Superior temporal gyrus (tissue), 1 donor: ENCODE results near the gene C2orf69.

Source experiments
- DNase-seq: peaks from one replicate; pipeline ENCODE4 v3.0.0-alpha.2; 2016; ENCODE audit errors: extremely low spot score

Gene C2orf69

DNA sequence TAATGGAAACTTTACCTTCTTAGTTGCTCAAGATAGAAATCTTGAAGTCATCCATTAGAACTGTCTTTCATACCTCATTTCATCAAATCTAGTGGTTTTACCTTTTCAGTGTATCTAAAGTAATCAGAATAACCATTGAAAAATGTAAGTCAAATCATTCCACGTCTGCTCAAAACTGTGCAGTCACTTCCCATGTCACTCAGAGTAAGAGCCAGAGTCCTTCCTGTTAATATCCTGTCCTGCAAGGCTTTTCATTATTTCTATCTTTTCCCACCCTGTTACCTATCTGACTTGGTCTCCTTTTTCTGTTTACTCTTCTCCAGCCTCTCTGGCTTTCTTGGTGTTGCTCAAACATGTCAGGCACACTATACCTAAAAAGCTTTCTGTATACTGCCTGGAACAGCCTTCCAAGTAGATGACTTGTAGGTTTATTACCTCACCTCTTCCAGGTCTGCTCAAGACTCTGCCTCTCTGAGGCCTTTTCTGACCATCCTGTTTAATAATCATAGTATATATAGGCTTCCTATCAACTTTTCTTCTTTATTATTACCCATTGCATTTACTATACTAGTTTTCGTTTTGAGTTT is 3.4 kb downstream of the C2orf69 start:
- no peak for DNase-seq

DNA sequence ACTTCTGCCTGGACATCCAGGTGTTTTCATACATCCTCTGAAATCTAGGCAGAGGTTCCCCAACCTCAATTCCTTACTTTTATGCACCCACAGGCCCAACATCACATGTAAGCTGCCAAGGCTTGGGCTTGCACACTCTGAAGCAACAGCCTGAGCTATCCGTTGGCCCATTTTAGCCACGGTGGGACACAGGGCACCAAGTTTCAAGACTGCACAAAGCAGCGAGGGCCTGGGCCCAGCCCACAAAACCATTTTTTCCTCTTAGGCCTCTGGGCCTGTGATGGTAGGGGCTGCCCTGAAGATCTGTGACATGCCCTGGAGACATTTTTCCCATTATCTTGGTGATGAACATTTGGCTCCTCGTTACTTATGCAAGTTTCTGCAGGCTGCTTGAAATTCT is 5.9 kb downstream of the C2orf69 start:
- DNase-seq: no peak

DNA sequence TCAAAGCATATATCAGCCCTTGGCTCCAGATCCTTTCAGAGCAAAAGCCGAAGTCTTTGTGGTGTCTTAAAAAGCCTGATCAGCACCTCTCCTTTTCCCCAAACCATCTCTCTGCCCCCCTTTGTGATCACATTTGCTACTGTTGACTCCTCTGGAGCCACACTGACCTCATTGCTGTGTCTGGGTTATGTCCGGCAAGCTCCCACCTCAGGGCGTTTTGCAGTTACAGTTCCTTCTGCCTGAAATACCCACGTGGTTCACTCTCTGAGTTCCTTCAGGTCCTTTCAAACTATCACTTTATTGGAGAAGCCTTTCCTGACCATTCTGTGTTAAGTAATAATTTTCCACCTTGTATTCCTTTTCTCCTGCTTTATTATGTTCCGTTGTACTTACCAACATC is 11.8 kb downstream of the C2orf69 start:
- DNase-seq: peak; percentile 26

DNA sequence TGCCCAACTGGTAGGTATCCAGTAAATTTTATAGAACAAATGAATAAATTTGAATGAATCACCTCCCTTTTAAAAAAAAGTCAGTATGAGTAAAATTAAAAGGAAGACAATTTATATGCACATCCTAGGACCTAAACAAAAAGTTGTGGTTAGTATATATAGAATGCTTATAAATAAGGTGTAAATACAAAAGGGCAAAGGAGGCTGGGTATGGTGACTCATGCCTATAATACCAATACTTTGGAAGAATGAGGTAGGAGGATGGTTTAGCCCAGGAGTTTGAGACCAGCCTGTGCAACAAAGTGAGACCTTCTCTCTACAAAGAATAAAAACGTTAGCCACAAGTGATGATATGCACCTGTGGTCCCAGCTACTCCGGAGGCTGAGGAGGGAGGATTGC is 12.8 kb downstream of the C2orf69 start:
- DNase-seq: no peak

DNA sequence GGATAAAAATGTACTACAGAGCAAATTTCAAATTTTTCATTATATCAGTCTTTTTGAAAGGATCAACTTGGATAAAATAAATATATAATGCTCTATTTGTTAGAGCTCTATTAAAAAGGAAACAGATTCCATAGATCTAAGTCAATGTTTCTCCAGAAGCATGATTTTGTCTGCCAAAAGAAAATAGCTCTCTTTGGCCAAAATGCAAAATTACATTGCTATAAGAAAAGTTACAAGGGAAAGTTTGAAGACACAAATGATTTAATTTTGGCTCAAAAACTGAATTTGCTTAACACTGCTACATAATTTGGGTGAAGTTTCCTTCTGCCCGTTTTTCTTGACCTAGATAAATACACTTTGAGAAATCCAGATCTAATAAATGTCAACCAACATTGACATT is 15.7 kb downstream of the C2orf69 start:
- DNase-seq: no peak

DNA sequence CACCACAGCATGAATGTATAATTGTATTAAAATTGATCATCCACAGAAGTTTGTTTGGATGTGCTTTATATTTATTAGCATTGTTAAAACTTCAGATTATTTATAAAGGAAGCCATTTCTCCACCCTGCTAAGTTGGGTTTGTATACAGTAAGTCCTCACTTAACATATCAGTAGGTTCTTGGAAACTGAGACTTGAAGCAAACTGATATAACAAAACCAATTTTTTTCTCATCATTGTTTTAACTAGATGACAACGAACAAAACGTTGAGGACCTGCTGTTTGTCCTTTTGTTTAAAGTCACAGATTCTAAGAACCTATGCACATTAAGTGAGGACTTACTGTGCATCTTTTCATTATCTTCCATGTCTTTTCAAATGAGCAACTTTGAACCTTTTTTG is 17.1 kb downstream of the C2orf69 start:
- no peak for DNase-seq

DNA sequence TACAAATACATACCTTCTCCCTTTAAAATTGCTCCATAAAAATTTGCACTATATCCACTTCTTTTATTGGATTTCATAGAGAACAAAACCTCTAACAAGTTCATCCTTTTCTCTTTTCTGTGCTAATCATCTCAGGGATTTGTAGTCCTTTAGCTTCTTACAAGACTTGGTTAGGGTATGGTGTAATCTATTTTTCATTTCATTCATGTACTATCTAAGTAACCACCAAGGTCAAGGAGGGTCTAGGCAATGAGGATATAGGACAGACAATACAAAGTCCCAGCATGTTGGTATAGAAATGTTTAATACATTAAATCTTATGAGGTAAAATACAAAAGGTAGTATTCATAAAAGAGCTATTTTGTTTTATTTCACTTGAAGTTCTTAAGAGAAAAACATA is 17.5 kb downstream of the C2orf69 start:
- DNase-seq: no peak

DNA sequence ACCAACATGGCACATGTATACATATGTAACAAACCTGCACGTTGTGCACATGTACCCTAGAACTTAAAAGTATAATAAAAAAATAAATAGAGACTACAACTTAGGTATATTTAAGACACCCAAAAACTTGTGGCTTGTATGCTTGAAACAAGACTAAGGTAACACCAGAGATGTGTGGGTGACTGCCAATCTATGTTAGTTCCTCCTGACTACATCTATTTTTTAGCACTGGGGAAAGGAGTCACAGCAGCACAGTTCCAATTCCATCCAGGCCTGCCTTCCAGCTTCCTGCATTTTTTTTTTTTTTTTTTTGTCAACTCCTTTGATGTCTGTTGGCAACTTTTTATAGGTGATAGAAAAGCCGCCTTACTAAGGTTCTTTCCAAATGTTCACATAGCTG is 18.2 kb downstream of the C2orf69 start:
- peak; percentile 42 for DNase-seq

DNA sequence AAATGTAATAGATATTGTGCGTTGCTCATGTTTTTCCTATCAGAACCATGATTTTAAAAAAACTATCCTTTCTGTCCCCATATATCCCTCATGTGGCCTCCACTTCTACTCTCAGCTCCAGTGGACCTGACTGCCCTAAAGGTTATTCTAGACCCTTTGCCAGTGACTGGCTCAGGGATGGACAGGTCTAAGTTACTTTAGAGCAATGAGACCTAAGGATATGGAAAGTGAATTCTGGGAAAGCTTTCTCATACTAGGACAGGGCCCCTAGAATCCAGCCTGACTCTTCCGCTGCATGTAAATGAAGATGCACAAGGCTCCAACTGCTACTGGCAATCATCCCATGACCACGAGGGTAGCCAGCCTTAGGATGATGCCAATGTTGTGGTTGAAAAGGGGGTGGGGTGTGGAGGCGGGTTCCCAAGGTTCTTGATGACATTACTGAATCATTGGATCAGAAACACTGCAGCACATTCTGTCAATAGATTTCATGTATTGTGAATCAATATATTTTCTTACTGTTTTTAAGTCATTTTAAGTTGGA is 21.3 kb downstream of the C2orf69 start:
- DNase-seq: peak; percentile 94

DNA sequence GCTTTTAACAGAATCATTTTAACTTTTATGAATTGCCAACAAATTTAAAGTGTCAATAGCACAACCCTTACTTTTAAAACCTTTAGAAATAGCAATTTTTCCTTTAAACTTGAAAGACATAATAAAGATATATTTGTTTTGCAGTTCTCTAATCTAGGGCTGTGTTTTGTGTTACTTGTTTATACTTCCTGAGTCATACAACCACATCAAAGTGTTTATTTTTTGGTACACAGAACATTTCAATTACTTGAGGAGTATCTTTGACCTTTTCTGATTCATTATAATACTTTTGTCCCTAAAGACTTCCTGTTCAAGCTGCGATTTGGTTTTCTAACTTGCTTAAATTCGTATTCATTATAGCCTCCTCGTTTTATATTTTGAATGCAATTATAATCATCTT is 22.4 kb downstream of the C2orf69 start:
- DNase-seq: peak; percentile 77

DNA sequence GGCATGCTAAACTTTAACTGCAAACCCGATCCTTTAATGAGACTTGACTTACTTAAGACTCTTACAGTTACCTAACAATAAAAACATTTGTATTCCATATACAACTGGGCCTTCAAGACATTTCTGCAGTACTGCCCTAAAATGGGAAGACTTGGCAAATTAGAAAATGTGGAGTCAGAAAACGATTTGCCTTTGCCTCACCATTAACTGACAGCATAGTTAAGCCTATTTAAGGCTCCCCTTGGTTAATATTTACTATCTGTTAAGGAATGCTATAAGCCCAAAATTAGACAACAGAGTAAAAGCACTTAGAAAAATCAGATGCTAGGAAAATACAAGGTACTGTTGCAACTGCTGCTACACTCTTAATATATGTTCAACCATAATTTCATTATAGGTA is 25.5 kb downstream of the C2orf69 start:
- no peak for DNase-seq

DNA sequence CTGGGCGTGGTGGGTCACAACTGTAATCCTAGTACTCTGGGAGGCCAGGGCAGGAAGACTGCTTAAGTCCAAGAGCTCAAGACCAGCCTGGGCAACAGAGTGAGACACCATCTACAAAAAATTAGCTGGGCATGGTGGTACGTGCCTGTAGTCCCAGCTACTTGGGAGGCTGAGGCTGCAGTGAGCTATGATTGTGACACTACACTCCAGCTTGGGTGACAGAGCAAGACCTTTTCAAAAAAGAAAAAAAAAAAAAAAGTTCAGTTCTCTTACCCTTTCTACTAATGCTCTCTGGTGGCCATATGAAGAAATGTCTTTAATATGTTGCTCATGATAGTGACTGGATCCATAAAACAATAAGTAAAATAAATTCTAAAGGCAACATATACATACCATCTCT is 29.3 kb downstream of the C2orf69 start:
- DNase-seq: peak; percentile 63

DNA sequence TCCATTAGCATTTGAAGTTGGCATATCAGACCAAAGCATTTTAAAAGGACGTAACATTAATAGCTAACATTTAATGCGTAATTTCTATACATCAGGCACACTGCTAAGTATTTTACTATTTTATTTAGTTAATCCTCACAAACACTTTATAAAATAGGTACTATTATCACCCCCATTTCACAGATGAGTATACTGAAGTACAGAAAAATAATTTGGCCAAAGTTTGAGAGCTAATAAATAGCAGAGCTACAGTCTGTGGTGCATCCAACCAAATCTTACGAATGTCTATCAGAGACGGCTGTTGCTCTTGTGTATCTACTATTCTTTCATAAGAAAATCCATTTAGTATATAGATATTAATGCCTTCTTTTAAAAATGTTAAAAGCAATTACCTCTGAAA is 32.3 kb downstream of the C2orf69 start:
- DNase-seq: no peak

DNA sequence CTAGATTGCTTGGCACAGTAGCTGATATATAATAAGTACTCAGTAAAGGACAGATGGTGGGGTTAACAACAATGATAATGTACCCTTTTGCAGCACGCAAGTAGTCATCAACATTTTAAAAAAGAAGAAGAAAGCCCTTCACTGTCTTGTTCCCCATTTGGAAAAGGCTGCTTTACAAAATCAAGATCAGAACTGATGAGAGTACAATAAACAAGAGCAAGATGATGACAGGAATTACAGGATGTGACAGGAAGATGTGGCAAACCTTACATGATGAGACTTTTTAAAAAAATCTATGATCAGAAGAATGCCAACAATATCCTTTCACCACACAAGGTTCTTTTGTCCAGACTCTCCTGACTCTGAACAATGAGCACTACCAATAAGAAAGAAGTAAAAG is 35.1 kb downstream of the C2orf69 start:
- DNase-seq: no peak

DNA sequence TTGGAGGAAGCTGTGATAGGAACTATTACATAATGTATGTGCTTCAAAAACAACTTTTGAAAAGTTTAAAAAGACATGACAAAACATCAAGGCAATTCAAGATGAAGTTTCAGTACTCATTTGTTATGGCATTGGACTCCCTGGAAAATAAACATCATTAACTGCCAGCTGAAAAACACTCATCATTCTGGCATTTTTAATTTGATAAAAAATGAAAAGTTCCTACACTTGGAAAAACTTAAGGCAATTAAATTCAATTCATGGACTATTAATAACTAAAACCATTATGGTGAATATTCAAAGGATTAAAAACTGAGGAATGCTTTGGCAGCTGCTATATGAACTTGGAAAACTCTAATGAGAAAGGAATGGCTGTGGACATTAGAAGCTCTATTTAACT is 35.7 kb downstream of the C2orf69 start:
- DNase-seq: no peak

DNA sequence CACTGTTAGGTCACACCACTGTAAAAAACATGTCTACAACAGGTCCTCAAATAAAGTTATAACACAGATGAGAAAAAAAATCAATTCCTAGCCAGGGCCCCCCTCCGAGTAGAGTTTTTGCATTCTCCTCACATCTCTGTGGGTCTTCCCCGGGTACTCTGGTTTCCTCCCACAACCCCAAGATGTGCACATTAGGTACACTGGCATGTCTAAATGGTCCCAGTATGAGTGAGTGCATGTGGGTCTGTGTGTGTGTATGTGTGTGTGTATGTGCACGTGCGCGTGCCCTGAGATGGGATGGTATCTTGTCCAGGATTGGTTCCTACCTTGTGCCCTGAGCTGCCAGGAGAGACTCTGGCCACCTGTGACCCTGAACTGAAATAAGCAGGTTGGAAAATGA is 39.3 kb downstream of the C2orf69 start:
- DNase-seq: no peak

DNA sequence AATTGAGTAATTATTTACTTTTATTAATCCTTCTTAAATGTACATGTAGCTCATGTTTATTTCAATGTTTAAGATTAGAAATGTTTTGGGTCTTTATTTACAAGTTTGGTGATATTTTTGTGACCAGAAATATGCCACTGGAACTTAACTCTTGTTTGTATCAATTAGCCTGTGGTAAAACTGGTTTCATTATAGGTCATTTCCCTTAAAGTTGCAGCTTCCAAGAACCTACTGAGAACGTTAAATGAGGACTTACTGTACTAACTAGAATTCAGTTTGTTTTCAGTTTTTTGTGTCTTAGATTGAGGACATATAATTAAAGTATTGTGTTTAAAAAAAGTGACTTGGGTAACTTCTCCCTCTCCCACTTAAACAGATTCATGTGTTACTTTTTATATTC is 39.9 kb downstream of the C2orf69 start:
- DNase-seq: no peak

DNA sequence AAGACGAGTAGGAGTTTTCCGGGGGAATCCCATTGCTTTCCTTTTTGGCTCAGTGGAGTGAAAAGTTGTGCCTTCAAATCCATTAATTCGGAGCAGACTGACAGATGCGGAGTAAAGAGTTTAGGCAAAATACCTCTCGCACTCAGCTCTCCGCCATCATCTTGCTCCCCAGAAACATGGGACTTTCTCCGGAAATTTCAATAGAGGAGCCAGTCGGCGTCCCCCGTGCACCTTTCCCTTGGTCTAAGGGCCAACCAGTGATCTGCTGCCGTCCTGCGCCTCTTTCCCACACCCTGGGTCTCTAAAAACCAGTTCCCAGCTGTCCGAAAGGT is 43.9 kb downstream of the C2orf69 start:
- peak; percentile 24 for DNase-seq

DNA sequence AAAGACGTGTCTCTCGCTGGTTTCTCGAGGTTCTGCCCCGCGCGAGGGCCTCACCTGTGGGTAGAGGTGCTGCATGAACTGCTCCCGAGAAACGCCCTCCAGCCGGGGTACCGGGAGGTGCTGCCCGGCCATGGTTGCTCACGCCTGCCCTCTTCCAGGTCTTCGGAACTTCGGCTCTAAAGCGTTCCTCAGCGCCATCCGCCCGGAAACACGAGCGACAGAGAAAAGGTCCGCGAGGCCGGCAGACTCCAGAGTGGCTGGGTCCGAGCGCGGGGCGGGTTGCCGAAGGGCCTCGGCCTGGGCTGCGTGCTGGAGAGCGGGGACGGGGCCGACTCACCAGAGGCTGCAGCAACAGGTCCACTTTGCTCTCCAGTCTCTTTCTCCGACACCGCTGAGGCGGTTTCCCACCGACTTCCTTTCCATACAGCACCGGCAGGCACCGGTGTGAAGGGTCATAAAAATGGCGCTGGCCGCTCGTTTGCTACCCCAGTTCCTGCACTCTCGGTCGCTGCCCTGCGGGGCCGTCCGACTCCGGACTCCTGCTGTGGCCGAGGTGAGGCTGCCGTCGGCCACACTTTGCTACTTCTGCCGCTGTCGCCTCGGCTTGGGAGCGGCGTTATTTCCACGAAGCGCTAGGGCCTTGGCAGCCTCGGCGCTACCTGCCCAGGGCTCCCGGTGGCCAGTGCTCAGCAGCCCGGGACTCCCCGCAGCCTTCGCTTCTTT is 44.4 kb downstream of the C2orf69 start, which contains the start of the genes MAIP1 and TYW5:
Gene MAIP1 (plus strand): TSS at position 244 of the 723 bp plus-strand sequence. CDS start 217 bp downstream, at position 461.
Gene TYW5 (minus strand): TSS at position 153 of the 723 bp plus-strand sequence. CDS start 21 bp downstream, at position 132.
- peak; percentile 89 for DNase-seq

DNA sequence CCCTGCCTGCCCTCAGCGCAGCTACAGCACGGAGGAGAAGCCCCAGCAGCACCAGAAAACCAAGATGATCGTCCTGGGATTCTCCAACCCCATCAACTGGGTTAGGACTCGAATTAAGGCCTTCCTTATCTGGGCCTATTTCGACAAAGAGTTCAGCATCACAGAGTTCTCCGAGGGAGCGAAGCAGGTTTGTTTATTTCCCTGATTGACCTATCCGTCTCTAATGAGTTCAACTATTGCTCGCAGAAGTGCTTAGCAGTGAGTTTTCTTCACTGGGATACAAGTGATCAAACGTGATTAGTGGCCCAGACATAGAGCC is 44.9 kb downstream of the C2orf69 start:
- DNase-seq: no peak

DNA sequence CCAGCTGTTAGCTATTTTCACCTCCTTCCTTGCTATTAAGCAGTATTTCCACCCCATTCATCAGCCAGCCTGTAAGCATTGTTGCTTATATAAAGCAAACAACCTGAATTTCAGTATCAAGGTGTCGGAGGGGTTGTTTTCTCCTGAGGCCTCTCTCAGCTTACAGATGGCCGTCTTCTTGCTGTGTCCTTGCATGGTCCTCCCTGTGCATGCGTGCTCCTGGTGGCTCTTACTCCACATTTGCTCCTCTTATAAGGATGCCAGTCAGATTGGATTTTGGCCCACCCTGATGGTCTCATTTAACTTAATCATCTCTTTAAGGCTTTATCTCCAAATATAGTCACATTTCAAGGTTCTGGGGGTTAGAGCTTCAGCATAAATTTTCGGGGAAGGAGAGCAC is 46.9 kb downstream of the C2orf69 start:
- DNase-seq: no peak

DNA sequence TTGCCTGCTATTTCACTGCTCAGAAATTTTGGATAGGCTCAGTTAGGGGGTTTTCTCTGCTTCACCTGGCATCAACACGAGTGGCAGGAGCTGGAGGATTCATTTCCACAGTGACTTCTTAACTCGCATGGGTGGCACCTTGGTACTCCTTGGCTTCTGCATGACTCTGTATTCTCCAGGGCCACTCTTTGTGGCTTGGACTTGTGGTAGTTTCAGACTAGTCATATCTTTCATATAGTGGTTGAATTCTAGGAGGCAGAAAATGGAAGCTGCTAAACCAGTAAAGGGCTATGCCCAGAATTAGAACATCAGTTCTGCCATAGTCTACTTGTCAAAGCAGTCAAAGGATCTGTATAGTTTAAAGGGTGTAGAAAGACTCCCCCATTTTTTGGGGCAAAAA is 51.1 kb downstream of the C2orf69 start:
- no peak for DNase-seq

DNA sequence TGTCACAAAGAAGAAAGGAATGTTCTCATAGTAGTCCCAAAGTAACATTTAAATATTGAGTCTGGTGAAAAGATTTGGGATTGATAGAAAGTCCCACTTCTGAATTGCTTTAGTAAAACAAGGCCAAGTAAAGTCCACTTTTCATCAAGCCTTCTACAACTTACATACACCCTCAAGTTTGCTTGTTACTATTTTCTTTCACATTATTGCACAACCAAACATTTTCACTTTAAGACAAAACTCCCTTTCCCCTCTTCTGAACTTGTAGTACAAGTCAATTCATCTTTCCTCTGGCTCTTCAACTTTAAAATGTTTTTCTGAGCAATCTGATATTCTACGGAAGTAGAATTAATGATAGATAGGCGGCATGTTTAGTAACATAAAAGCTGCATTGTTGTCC is 55.3 kb downstream of the C2orf69 start:
- DNase-seq: no peak

DNA sequence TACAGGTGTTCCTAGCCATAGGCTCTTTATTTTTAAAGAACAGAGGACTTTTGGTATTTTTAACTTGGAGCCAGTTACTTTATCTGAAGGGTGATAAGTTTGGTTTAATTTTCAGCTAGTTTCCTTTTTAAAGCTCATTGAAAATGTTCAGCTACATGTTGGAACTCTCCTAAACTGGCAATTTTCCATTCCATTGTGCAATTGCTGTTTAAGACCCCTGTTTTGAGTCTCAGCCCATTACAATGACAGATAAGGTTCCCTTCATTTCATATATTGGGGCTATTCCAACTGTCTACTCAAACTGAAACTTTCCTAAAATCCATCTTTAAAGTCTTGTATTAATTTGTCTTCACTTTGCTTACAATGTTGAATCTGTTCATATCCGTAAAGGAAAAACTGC is 55.9 kb downstream of the C2orf69 start:
- no peak for DNase-seq
